A549 (cell line): ENCODE data around the gene ATP2A2. TPM values are rescaled to one million over a fixed set of nuclear protein-coding genes. Genes with fewer than 3 reads are reported as not detected.

Experiments used
- ATAC-seq, 2 experiments: fragments of 200-7000 bp in 1 of 2; fragments of >200 bp in 1 of 2; cut with Nextera tagmentation in 1 of 2; cut with Tn5 transposase in 1 of 2; 3 replicates each; pipeline versions ENCODE4 v1.8.0 to v1.9.1; 2018 to 2020; ENCODE audit warnings: mild to moderate bottlenecking in 1 of 2, moderate library complexity in 1 of 2
- CTCF ChIA-PET: fragments of 300-600 bp; sonication (Branson Sonifier 250); formaldehyde crosslinking; extraction: SDS; loops from one replicate; lab custom pipeline; 2021; ENCODE audit warnings: antibody characterized with exemption, inconsistent platforms; lab: Yijun Ruan, JAX
- POLR2A ChIA-PET: fragments of 350-600 bp; formaldehyde crosslinking; extraction: SDS; loops from one replicate; lab custom pipeline; 2021; ENCODE audit warnings: antibody characterized with exemption, inconsistent platforms; lab: Yijun Ruan, JAX
- DNase-seq, 2 experiments: peaks; one replicate each; pipeline versions ENCODE4 v3.0.0 to v3.0.0-alpha.2; 2011 to 2016; ENCODE audit warnings: low read depth in 1 of 2, low spot score in 1 of 2
- FAIRE-seq: peaks from 2 replicates; lab custom pipeline; 2011; peaks lifted over from hg19 to GRCh38; lab: Jason Lieb, UNC
- H3K27ac ChIP-seq, 2 experiments: fragments of >200 bp; sonication (Bioruptor Twin); formaldehyde crosslinking; 3 replicates each; pipeline ENCODE4 v1.5.1; 2016 to 2017
- H3K4me1 ChIP-seq: fragments of >200 bp; sonication (Bioruptor Twin); formaldehyde crosslinking; 3 replicates; pipeline ENCODE4 v1.6.1; 2016
- H3K4me2 ChIP-seq: fragments of >200 bp; sonication (Bioruptor Twin); formaldehyde crosslinking; 3 replicates; pipeline ENCODE4 v1.6.1; 2016
- H3K4me3 ChIP-seq: fragments of >200 bp; sonication (Bioruptor Twin); formaldehyde crosslinking; 3 replicates; pipeline ENCODE4 v1.5.1; 2016
- H3K9me3 ChIP-seq: fragments of >200 bp; sonication (Bioruptor Twin); formaldehyde crosslinking; 3 replicates; pipeline ENCODE4 v1.6.1; 2016
- BHLHE40 ChIP-seq: IDR thresholded peaks from 2 replicates; pipeline ENCODE4 v1.6.1; 2012; ENCODE audit warnings: low read depth, low read length, inconsistent platforms
- CBX2 ChIP-seq: fragments of 200-600 bp; sonication (generic); IDR thresholded peaks from 2 replicates; pipeline ENCODE4 v1.6.1; 2016; ENCODE audit warnings: low read depth, mild to moderate bottlenecking, borderline replicate concordance
- EP300 ChIP-seq, 2 experiments: fragments of >200 bp; sonication (Bioruptor Twin); formaldehyde crosslinking; IDR thresholded peaks; 2 replicates in 1 of 2; 3 replicates in 1 of 2; pipeline ENCODE4 v1.6.1; 2016 to 2017
- ESRRA ChIP-seq: fragments of 150-350 bp; IDR thresholded peaks from 2 replicates; pipeline ENCODE4 v1.6.1; 2014; ENCODE audit warnings: mild to moderate bottlenecking, low read length, borderline replicate concordance
- FOSB ChIP-seq: fragments of 250-450 bp; sonication (Bioruptor Pico); IDR thresholded peaks from 2 replicates; pipeline ENCODE4 v1.5.0; 2020; ENCODE audit warnings: mild to moderate bottlenecking, moderate library complexity
- HOXA7 ChIP-seq: fragments of 250-450 bp; sonication (Bioruptor Pico); IDR thresholded peaks from 2 replicates; pipeline ENCODE4 v1.5.0; 2020; ENCODE audit warnings: mild to moderate bottlenecking, moderate library complexity
- JUNB ChIP-seq: fragments of >200 bp; sonication (Bioruptor Twin); formaldehyde crosslinking; IDR thresholded peaks from 2 replicates; pipeline ENCODE4 v1.6.1; 2016
- NFE2L2 ChIP-seq: fragments of 150-350 bp; conservative IDR thresholded peaks from 2 replicates; pipeline ENCODE4 v1.6.1; 2014; ENCODE audit warnings: low read length
- POLR2AphosphoS2 ChIP-seq: conservative IDR thresholded peaks from 2 replicates; pipeline ENCODE4 v1.6.1; 2012; ENCODE audit warnings: low read length, improper control_type of control experiment, inconsistent platforms
- RCOR1 ChIP-seq: fragments of 150-350 bp; IDR thresholded peaks from 2 replicates; pipeline ENCODE4 v1.6.1; 2014; ENCODE audit warnings: antibody characterized with exemption, low read length, low read depth
- RFX5 ChIP-seq: fragments of 450-650 bp; IDR thresholded peaks from 2 replicates; pipeline ENCODE4 v1.7.1; 2014; ENCODE audit warnings: antibody characterized with exemption, mild to moderate bottlenecking, moderate library complexity
- RNF2 ChIP-seq: fragments of 200-600 bp; sonication (generic); IDR thresholded peaks from 2 replicates; pipeline ENCODE4 v1.6.1; 2016; ENCODE audit warnings: low read depth, mild to moderate bottlenecking, antibody characterized with exemption, moderate library complexity, borderline replicate concordance
- TFCP2L1 ChIP-seq: fragments of 250-450 bp; sonication (Bioruptor Pico); IDR thresholded peaks from 2 replicates; pipeline ENCODE4 v1.5.0; 2021; ENCODE audit warnings: mild to moderate bottlenecking
- WGBS: methylation state at CpG from one replicate; pipeline ENCODE4 v1.1.6; 2017; ENCODE audit errors: missing lambda C conversion rate; 5-methylcytosine and 5-hydroxymethylcytosine counted together
- polyA plus RNA-seq, 4 experiments: library from polyadenylated mRNA; depleted of rRNA in 3 of 4; stranded (reverse); fragments of >200 nt; fragmentation: RNase III in 1 of 4; extraction: RNeasy Plus Mini Kit Qiagen cat#74134 plus additional on column Dnase treatment in 1 of 4; gene quantifications; 2 replicates in 3 of 4; 3 replicates in 1 of 4; pipeline ENCODE4 v1.2.3, GENCODE V29; 2011 to 2017
- TF ChIP-seq, protein P1 (sequence below): IDR thresholded peaks from 2 replicates; pipeline ENCODE4 v1.6.1; 2012; ENCODE audit warnings: low read depth, borderline replicate concordance
- TF ChIP-seq, protein P2 (sequence below): fragments of 250-450 bp; sonication (Bioruptor Pico); IDR thresholded peaks from 2 replicates; pipeline ENCODE4 v1.5.0; 2020; ENCODE audit warnings: low read depth, mild to moderate bottlenecking, moderate library complexity
- TF ChIP-seq, protein P3 (sequence below): IDR thresholded peaks from 2 replicates; pipeline ENCODE4 v1.6.1; 2012
- TF ChIP-seq, protein P4 (sequence below): fragments of >200 bp; sonication (Bioruptor Twin); formaldehyde crosslinking; IDR thresholded peaks from 3 replicates; pipeline ENCODE4 v1.6.1; 2016
- TF ChIP-seq, protein P5 (sequence below): fragments of >200 bp; sonication (Bioruptor Twin); formaldehyde crosslinking; IDR thresholded peaks from 2 replicates; pipeline ENCODE4 v1.6.1; 2016
- TF ChIP-seq, protein P6 (sequence below): IDR thresholded peaks from 2 replicates; pipeline ENCODE4 v1.6.1; 2012

ATP2A2 gene
- polyA plus RNA-seq, 2 of the 4 experiments (the other 2 are of a cell fraction) = 342 to 415 TPM

DNA sequence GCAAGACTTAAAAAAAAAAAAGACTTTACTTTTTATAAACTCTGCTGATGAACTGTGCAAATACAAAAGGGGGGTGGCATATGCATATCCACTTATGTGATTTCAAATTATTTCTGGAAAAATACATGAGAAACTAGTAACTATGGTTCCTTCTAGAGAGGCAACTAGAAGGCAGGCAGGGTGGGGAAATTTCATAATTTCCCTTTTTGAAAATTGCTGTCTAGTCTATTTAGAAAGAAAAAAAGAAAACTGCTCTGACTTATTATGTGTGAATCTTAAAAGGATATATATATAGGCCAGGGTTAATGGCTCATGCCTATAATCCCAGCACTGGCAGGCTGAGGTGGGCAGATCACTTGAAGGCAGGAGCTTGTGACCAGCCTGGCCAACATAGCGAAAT is 80.2 kb downstream of the ATP2A2 start:
- TF ChIP-seq JUNB (no peak), RCOR1 (no peak), ESRRA (no peak), CBX2 (no peak), HOXA7 (CRISPR knock-in tag) (no peak), RNF2 (no peak), BHLHE40 (no peak), TFCP2L1 (CRISPR knock-in tag) (no peak), NFE2L2 (no peak), FOSB (CRISPR knock-in tag) (no peak), POLR2AphosphoS2 (no peak), RFX5 (no peak), EP300 (IDR thresholded peaks at IDR 0.05) (no peak)
- TF ChIP-seq, protein P1, sequence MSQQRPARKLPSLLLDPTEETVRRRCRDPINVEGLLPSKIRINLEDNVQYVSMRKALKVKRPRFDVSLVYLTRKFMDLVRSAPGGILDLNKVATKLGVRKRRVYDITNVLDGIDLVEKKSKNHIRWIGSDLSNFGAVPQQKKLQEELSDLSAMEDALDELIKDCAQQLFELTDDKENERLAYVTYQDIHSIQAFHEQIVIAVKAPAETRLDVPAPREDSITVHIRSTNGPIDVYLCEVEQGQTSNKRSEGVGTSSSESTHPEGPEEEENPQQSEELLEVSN = no peak
- TF ChIP-seq, protein P2, sequence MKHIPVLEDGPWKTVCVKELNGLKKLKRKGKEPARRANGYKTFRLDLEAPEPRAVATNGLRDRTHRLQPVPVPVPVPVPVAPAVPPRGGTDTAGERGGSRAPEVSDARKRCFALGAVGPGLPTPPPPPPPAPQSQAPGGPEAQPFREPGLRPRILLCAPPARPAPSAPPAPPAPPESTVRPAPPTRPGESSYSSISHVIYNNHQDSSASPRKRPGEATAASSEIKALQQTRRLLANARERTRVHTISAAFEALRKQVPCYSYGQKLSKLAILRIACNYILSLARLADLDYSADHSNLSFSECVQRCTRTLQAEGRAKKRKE (CRISPR knock-in tag) = no peak
- TF ChIP-seq, protein P3, sequence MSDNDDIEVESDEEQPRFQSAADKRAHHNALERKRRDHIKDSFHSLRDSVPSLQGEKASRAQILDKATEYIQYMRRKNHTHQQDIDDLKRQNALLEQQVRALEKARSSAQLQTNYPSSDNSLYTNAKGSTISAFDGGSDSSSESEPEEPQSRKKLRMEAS = no peak
- TF ChIP-seq, protein P4, sequence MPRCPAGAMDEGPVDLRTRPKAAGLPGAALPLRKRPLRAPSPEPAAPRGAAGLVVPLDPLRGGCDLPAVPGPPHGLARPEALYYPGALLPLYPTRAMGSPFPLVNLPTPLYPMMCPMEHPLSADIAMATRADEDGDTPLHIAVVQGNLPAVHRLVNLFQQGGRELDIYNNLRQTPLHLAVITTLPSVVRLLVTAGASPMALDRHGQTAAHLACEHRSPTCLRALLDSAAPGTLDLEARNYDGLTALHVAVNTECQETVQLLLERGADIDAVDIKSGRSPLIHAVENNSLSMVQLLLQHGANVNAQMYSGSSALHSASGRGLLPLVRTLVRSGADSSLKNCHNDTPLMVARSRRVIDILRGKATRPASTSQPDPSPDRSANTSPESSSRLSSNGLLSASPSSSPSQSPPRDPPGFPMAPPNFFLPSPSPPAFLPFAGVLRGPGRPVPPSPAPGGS = no peak
- TF ChIP-seq, protein P5, sequence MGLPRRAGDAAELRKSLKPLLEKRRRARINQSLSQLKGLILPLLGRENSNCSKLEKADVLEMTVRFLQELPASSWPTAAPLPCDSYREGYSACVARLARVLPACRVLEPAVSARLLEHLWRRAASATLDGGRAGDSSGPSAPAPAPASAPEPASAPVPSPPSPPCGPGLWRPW = no peak
- DNase-seq = no peak
- Histone ChIP-seq H3K4me2 (no peak overlapping the region), H3K4me1 (no peaks in the 10 kb centered on the region), H3K9me3 (no peaks in the 10 kb centered on the region), H3K4me3 (no peak overlapping the region), H3K27ac (no peak overlapping the region)
- 92% methylated on average over 1 of the region's 1 CpG for WGBS
- CTCF ChIA-PET = interaction anchor here (4.5 kb wide), 1 partner anchor 14 kb away, joined by 27 read pairs; no protein-coding TSS in a partner anchor
- no peak for ATAC-seq
- POLR2A ChIA-PET = no interaction called here
- FAIRE-seq = no peak

DNA sequence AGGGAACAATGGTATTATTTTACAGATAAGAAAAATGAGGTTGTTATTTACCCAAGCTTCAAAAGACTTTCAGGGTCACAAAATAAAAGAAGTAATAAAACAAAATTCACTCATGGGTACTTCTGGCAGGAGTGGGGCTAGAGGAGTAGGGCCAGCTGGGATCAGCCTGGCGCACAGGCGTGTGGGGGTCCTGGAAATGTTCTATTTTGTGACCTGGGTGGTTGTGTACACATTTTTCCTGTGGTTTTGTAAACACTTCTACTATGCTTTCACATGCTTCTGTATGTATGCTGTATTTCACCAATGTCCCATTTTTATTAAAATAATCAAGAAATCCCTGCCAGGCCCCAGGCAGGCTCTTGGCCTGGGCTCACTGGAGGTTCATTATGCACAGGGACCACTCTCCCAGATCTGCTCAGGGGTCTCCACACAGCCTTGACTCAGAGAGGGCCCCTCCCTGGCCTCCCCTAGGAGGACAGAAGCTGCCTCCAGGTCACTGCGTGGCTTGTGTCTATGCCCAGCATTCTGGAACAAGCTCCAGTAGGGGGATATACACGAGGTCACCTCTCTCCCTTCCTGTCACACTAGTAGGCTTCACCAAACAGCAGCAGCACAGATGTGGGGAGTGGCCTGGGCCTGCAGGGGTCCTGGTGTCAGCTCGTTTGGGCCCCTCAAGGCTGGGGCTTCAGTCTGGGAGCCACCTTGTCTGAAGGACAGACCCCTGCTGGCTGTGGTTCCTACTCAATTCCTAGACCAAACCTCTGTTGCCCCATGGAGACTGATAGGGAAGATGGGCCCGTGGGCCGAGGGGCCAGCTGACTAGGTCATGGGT is 84.7 kb downstream of the ATP2A2 start:
- DNase-seq = no peak
- H3K4me3 ChIP-seq = no peak overlapping the region
- FAIRE-seq = no peak
- ATAC-seq = peak; percentile 40 to 47; a peak in 4 of 6 replicates
- POLR2A ChIA-PET = no interaction called here
- H3K4me1 ChIP-seq = no peaks in the 10 kb centered on the region
- no peak overlapping the region for H3K4me2 ChIP-seq
- TF ChIP-seq, protein P6, sequence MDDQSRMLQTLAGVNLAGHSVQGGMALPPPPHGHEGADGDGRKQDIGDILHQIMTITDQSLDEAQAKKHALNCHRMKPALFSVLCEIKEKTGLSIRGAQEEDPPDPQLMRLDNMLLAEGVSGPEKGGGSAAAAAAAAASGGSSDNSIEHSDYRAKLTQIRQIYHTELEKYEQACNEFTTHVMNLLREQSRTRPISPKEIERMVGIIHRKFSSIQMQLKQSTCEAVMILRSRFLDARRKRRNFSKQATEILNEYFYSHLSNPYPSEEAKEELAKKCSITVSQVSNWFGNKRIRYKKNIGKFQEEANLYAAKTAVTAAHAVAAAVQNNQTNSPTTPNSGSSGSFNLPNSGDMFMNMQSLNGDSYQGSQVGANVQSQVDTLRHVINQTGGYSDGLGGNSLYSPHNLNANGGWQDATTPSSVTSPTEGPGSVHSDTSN = no peak
- H3K9me3 ChIP-seq = no peaks in the 10 kb centered on the region
- CTCF ChIA-PET = interaction anchor here (0.5 to 4.5 kb wide), 5 partner anchors 9 to 372 kb away, joined by 3 to 20 read pairs (median 5); no protein-coding TSS in a partner anchor
- 77% methylated on average over 6 of the region's 7 CpGs for WGBS
- 0 out of 6 replicates have a peak overlapping the region, but pooled peaks of 1 of the 2 experiments have one; percentile 4 for H3K27ac ChIP-seq
